ENCODE measurements around the gene LIN37. TPM values are rescaled to one million over a fixed set of nuclear protein-coding genes. Genes with fewer than 3 reads are reported as not detected.

Gene LIN37
- total RNA-seq, 3 donors from 2014 or later = 12.8 to 15.4 (median 14.2) TPM

DNA sequence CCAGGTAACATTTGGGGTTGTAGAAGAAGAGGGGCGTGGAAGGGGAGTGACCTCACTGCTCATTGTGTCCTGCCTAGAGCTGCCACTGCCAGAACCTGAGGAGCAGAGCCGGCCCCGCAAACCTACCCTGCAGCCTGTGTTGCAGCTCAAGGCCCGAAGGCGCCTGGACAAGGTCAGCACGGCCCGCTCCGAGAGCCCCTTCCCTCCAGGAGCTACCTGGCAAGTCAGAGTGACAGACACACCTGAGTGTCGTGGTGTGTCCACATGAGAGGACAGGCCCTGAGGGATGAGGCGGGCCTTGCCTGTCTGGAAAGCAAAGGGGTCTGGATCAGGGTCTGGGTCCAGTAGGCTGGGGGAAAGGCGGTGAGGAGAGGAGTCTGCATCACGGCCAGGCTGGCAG, 23.8 kb upstream of the LIN37 start:
- no peak overlapping the region for H3K27ac ChIP-seq
- intact Hi-C loops (cut with DNase I; ENCODE audit: low total_unique reads) = no loop called here
- H3K4me1 ChIP-seq = peaks cover 1% of the 10 kb centered on the region in 2 donors
- no peak overlapping the region for H3K4me3 ChIP-seq
- TF ChIP-seq POLR2AphosphoS5 (IDR thresholded peaks at IDR 0.05) = no peak
- TF ChIP-seq POLR2A (IDR thresholded peaks at IDR 0.05) = no peak
- peaks cover 22% of the 10 kb centered on the region for H3K36me3 ChIP-seq
- no peaks in the 10 kb centered on the region for H3K27me3 ChIP-seq
- no peak for DNase-seq (ENCODE audit: low spot score in 2 of 2)
- H3K9me3 ChIP-seq = no peaks in the 10 kb centered on the region

DNA sequence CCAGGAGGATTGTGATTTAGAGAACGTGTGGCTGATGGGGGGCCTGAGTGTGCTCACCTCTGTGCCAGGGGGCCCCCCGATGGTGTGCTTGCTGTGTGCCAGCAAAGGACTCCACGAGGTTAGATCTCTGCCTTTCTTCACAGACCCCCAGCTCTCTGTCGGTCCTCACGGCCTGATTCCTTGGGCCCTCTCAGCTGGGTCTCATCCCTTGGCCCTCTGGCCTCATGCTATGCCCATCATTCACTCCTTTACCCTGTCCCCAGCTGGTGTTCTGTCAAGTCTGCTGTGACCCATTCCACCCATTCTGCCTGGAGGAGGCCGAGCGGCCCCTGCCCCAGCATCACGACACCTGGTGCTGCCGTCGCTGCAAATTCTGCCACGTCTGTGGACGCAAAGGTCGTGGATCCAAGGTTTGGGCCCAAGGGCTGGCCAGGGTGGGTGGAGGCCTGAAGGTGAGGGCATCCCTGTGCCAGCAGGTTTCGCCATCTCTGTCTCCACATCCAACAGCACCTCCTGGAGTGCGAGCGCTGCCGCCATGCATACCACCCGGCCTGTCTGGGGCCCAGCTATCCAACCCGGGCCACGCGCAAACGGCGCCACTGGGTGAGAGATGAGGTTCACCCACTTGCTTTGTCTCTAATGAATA, 23.0 kb upstream of the LIN37 start:
- no peaks in the 10 kb centered on the region for H3K9me3 ChIP-seq
- H3K36me3 ChIP-seq = peaks cover 22% of the 10 kb centered on the region

DNA sequence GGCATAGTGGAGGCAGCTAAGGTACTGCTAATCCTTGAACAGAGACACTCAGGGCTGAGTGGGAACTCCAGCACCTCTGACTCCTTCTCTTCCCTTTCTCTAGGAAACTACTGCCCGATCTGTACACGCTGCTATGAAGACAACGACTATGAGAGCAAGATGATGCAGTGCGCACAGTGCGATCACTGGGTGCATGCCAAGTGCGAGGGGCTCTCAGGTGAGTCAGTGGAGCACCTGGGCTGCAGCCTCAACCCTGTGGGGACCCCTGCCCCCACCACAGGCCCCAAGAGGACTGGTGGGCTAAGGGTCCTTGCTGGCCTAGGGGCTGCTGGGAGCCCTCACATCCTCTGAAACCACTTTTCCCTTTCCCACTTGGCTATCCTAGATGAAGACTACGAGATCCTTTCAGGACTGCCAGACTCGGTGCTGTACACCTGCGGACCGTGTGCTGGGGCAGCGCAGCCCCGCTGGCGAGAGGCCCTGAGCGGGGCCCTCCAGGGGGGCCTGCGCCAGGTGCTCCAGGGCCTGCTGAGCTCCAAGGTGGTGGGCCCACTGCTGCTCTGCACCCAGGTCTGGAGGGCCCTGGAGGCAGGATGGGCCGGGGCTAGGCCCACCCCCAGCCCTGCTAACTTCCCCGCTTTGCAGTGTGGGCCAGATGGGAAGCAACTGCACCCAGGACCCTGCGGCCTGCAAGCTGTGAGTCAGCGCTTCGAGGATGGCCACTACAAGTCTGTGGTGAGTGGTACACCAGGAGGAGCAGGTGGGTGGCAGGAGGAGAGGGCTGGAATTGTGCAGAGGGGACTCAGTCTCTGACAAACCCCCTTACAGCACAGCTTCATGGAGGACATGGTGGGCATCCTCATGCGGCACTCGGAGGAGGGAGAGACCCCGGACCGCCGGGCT, 21.1 kb upstream of the LIN37 start:
- peaks cover 22% of the 10 kb centered on the region for H3K36me3 ChIP-seq
- TF ChIP-seq POLR2A (IDR thresholded peaks at IDR 0.05) (no peak), POLR2AphosphoS5 (IDR thresholded peaks at IDR 0.05) (no peak)
- TF ChIP-seq, protein P1, sequence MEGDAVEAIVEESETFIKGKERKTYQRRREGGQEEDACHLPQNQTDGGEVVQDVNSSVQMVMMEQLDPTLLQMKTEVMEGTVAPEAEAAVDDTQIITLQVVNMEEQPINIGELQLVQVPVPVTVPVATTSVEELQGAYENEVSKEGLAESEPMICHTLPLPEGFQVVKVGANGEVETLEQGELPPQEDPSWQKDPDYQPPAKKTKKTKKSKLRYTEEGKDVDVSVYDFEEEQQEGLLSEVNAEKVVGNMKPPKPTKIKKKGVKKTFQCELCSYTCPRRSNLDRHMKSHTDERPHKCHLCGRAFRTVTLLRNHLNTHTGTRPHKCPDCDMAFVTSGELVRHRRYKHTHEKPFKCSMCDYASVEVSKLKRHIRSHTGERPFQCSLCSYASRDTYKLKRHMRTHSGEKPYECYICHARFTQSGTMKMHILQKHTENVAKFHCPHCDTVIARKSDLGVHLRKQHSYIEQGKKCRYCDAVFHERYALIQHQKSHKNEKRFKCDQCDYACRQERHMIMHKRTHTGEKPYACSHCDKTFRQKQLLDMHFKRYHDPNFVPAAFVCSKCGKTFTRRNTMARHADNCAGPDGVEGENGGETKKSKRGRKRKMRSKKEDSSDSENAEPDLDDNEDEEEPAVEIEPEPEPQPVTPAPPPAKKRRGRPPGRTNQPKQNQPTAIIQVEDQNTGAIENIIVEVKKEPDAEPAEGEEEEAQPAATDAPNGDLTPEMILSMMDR (IDR thresholded peaks at IDR 0.05) = no peak
- H3K27ac ChIP-seq = no peak overlapping the region
- H3K4me3 ChIP-seq = no peak overlapping the region
- H3K9me3 ChIP-seq = no peaks in the 10 kb centered on the region
- DNase-seq (ENCODE audit: low spot score in 2 of 2) = no peak
- no peaks in the 10 kb centered on the region for H3K27me3 ChIP-seq
- H3K4me1 ChIP-seq = no peaks in the 10 kb centered on the region
- intact Hi-C loops (cut with DNase I; ENCODE audit: low total_unique reads) = no loop called here

More for the DNA sequence above, 23.0 kb upstream of the LIN37 start:
- H3K27ac ChIP-seq = no peak overlapping the region
- DNase-seq (ENCODE audit: low spot score in 2 of 2) = no peak
- TF ChIP-seq POLR2A (IDR thresholded peaks at IDR 0.05) = no peak
- TF ChIP-seq, protein P1 (IDR thresholded peaks at IDR 0.05) = no peak
- TF ChIP-seq POLR2AphosphoS5 (IDR thresholded peaks at IDR 0.05) = no peak
- intact Hi-C loops (cut with DNase I; ENCODE audit: low total_unique reads) = no loop called here
- H3K4me3 ChIP-seq = no peak overlapping the region
- H3K27me3 ChIP-seq = no peaks in the 10 kb centered on the region
- H3K4me1 ChIP-seq = no peaks in the 10 kb centered on the region

DNA sequence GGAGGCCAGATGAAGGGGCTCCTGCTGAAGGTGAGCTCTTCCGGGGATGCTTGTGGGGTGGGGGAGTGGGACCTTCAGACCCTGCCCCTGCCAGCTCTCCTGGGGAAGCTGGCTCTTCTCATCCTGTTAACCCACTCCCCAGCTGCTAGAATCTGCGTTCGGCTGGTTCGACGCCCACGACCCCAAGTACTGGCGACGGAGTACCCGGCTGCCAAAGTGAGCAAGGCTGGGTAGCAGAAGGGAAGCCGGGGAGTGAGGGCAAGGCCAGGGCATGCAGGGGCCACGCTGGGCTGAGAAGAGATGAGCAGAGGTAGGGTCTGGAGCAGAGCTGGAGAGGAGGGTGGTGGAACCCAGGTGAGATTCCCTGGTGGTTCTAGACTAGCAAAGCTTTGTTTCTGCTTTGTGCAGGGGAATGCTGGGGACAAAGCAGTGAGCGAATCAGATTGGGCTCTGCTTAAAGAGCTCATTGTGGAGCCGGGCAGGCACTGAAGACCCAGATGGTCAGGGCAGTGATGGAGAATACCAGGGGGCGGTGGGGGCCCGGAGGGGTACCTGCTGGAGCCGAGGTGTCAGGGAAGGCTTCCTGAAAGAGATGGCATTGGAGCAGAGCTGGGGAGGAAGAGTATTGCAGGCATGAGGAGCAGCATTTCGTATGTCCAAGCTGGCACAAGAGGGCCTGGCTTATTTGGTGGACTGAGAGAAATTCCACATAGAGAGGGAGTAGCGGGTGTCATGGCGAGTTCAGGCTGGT, 20.2 kb upstream of the LIN37 start:
- no peaks in the 10 kb centered on the region for H3K27me3 ChIP-seq
- no peaks in the 10 kb centered on the region for H3K9me3 ChIP-seq
- H3K4me3 ChIP-seq = no peak overlapping the region
- no peaks in the 10 kb centered on the region for H3K4me1 ChIP-seq
- TF ChIP-seq POLR2A (IDR thresholded peaks at IDR 0.05) = no peak
- TF ChIP-seq POLR2AphosphoS5 (IDR thresholded peaks at IDR 0.05) = no peak
- TF ChIP-seq, protein P1 (IDR thresholded peaks at IDR 0.05) = no peak
- no peak overlapping the region for H3K27ac ChIP-seq
- intact Hi-C loops (cut with DNase I; ENCODE audit: low total_unique reads) = no loop called here
- no peak for DNase-seq (ENCODE audit: low spot score in 2 of 2)
- peaks cover 22% of the 10 kb centered on the region for H3K36me3 ChIP-seq

DNA sequence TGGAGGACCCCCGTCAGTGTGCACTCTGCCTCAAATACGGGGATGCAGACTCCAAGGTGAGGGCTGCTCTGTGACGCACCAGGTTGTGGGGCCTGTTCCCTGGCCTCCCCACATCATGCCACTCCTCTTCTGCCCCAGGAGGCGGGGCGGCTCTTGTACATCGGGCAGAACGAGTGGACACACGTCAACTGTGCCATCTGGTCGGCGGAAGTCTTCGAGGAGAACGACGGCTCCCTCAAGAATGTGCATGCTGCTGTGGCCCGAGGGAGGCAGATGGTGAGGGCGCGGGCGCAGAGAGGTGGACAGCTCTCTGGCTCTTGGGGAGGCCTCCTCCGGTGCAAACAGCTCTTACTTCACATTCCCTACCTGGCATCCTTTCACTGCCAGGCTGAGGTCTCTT, 19.4 kb upstream of the LIN37 start:
- Histone ChIP-seq H3K4me3 (no peak overlapping the region), H3K4me1 (no peaks in the 10 kb centered on the region), H3K27me3 (no peaks in the 10 kb centered on the region), H3K9me3 (no peaks in the 10 kb centered on the region), H3K27ac (no peak overlapping the region), H3K36me3 (peaks cover 22% of the 10 kb centered on the region)
- TF ChIP-seq POLR2AphosphoS5 (IDR thresholded peaks at IDR 0.05) = no peak
- TF ChIP-seq POLR2A (IDR thresholded peaks at IDR 0.05) = no peak
- TF ChIP-seq, protein P1 (IDR thresholded peaks at IDR 0.05) = no peak
- intact Hi-C loops (cut with DNase I; ENCODE audit: low total_unique reads) = no loop called here
- DNase-seq (ENCODE audit: low spot score in 2 of 2) = no peak

Measured in breast epithelium (tissue), 4 donors.